GM21447 (cell line): ENCODE results near the gene PRKCZ.
"Not testable (repeated sequence)": the region's sequence is repeated elsewhere in the genome, so short reads cannot be mapped to it uniquely, and the experiment has no call there.

Source experiments
- ATAC-seq: cut with Tn5 transposase; IDR thresholded peaks from one replicate; pipeline ENCODE4 v1.9.1; 2021; ENCODE audit not compliant: unreplicated experiment

Gene PRKCZ

DNA sequence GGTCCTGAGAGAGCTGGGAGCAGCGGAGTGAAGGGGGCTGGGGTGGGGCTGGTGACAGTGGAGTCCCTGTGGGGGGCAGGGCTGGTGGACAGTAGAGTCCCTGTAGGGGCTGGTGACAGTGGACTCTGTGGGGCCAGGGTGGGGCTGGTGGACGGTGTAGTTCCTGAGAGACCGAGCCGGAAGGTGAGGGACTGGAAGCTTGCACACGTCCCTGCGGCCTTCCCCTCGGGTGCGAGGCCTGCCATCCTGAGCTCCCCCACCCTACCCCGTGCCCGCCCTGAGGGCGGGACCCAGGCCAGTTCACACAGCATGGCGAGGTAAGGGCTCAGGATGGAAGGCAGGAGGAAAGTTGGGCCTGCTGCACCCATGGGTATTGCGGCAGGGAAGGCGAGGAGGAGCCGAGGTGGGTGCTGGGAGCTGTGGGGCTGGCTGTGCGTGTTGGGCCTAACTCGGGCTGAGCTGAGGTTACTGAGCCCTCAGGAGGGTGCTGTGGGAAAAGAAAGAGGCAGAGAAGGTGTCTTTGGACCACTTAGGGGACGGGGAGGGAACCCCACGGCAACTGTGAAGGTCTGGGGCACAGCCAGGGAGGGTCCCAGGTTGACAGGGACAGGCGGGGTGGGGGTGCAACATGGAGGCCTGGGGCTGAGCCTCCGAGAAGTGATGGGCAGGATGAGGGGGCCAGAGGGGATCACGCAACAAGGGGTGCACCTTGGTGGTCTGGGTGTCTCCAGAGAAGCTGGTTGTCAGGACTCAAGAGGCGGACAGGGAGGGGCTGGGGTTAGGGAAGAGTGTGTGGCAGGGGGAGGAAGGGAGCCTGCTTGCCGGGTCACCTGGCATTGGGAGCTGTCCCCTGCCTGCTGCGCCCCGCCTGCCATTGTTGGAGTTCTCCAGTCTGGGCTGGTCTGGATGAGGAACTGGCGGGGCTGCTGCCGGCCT is 60.8 kb downstream of the PRKCZ start:
- ATAC-seq, result no peak

GRCh38 chr1:2111674-2112035 is 61.4 kb downstream of the PRKCZ start:
- no peak for ATAC-seq

DNA sequence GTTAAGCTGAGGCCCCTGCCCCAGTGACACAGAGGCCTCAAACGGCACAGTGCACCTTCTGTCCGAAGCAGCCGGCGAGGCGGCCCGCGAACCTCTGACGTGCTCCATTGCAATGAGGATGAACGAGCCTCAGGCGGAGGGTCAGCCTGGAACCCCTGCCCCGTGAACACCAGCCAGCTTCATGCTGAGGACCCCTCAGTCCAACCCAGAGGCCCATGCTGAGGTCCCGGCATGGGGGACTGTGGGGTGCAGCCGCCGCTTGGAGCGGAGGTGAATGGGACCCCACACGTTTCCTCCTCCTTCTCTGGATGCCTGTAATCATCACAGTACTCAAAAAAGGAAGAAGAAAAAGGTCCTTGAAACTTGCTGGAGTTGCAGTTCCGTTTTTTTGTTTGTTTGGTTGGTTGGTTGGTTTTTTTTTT is 62.1 kb downstream of the PRKCZ start:
- peak; percentile 50 for ATAC-seq

- ATAC-seq, result no peak
Measured at GRCh38 chr1:2113620-2114135, 63.5 kb downstream of the PRKCZ start.

GRCh38 chr1:2114635-2115007 is 64.4 kb downstream of the PRKCZ start:
- not testable (repeated sequence) for ATAC-seq

GRCh38 chr1:2115008-2115641 is 64.9 kb downstream of the PRKCZ start:
- no peak for ATAC-seq

- ATAC-seq, result no peak
Measured at GRCh38 chr1:2115702-2116341, 65.6 kb downstream of the PRKCZ start.

DNA sequence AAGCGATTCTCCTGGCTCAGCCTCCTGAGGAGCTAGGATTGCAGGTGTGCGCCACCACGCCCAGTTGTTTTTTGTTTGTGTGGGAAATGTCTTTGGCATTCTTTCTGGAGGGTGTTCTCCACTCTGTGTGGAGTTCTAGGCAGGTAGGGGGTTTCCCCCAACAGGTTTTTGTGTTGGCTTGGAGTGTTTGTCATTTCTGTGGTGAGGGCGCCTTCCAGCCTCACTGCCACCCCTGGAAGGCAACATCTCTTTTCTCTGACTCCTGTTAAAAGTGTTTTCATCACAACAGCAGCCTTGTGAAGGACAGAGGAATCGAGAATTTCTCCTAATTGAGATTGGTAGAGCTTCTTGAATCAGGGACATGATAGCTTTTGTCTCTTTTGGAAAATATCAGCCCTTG is 69.7 kb downstream of the PRKCZ start:
- ATAC-seq, result no peak

DNA sequence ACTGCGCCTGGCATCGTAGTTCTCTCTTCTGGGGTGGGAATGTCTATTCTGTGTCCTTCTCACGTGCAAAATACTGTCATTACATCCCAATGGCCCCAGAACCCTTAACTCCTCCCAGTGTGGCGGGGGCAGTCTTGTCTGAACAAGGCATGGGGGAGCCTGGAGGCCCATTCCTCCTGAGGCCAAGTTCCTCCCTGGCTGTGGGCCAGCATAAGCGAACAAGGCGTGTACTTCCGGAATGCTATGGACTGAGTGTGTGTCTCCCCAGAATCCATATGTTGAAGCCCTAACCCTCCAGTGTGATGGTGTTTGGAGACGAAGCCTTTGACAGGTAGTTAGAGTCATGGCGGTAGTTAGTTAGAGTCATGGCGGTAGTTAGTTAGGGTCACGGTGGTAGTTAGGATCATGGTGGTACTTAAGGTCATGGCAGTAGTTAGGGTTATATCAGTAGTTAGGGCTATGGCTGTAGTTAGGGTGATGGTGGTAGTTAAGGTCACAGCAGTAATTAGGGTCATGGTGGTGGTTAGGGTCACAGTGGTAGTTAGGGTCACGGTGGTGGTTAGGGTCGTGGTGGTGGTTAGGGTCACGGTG is 71.0 kb downstream of the PRKCZ start:
- no peak for ATAC-seq

DNA sequence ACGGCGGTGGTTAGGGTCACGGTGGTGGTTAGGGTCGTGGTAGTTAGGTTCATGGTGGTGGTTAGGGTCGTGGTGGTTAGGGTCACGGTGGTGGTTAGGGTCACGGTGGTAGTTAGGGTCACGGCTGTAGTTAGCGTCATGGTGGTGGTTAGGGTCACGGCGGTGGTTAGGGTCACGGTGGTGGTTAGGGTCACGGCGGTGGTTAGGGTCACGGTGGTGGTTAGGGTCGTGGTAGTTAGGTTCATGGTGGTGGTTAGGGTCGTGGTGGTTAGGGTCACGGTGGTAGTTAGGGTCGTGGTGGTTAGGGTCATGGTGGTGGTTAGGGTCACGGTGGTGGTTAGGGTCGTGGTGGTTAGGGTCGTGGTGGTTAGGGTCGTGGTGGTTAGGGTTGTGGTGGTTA is 71.6 kb downstream of the PRKCZ start:
- not testable (repeated sequence) for ATAC-seq

GRCh38 chr1:2124446-2125198 is 74.4 kb downstream of the PRKCZ start:
- no peak for ATAC-seq

GRCh38 chr1:2125350-2126211 is 75.4 kb downstream of the PRKCZ start:
- no peak for ATAC-seq

GRCh38 chr1:2126331-2127186 is 76.3 kb downstream of the PRKCZ start:
- no peak for ATAC-seq

- no peak for ATAC-seq
Measured at GRCh38 chr1:2127187-2128145, 77.3 kb downstream of the PRKCZ start.

GRCh38 chr1:2128189-2128901 is 78.1 kb downstream of the PRKCZ start:
- ATAC-seq, result no peak

- no peak for ATAC-seq
Measured at GRCh38 chr1:2129256-2129943, 79.2 kb downstream of the PRKCZ start.
